AG09309 (cell line): ENCODE results near the gene NXNL1.

Experiments used
- DNase-seq: peaks from one replicate; pipeline ENCODE4 v3.0.0-alpha.2; 2010; ENCODE audit warnings: low read depth
- H3K4me3 ChIP-seq: 2 replicates; pipeline ENCODE4 v1.5.1; 2011; ENCODE audit warnings: mild to moderate bottlenecking, low read depth, low read length, moderate library complexity; ENCODE audit not compliant: control insufficient read depth
- CTCF ChIP-seq: IDR thresholded peaks from 2 replicates; pipeline ENCODE4 v1.5.1; 2011; ENCODE audit warnings: mild to moderate bottlenecking, low read depth, low read length, inconsistent platforms; ENCODE audit not compliant: insufficient read depth, control insufficient read depth; ENCODE audit errors: missing control alignments

NXNL1 gene

GRCh38 chr19:17467471-17468301 lies 7.0 kb upstream of the NXNL1 start:
- DNase-seq: no peak

GRCh38 chr19:17466487-17466850 lies 5.7 kb upstream of the NXNL1 start:
- no peak overlapping the region for H3K4me3 ChIP-seq
- TF ChIP-seq CTCF: no peak
- DNase-seq: no peak

More at GRCh38 chr19:17467471-17468301, 7.0 kb upstream of the NXNL1 start:
- no peak for TF ChIP-seq CTCF
- no peak overlapping the region for H3K4me3 ChIP-seq

DNA sequence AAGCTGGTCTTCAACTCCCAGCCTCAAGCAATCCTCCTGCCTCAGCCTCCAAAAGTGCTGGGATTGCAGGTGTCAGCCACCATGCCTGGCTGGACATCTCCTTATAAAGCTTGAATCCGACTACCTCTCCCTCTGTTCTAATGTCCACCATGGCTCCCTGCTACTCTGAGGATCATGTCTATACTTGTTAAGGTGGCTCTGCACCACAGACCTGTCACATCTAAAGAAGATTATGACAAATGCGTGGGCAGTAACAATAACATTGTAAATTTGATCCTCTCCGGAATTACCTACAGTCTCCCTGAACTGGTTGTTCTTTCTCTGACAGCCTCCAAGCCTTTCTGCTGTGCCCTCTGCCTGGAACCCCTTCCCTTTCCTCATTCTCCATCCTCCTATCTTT lies 1.8 kb downstream of the NXNL1 start:
- H3K4me3 ChIP-seq: no peak overlapping the region
- no peak for TF ChIP-seq CTCF
- DNase-seq: no peak

DNA sequence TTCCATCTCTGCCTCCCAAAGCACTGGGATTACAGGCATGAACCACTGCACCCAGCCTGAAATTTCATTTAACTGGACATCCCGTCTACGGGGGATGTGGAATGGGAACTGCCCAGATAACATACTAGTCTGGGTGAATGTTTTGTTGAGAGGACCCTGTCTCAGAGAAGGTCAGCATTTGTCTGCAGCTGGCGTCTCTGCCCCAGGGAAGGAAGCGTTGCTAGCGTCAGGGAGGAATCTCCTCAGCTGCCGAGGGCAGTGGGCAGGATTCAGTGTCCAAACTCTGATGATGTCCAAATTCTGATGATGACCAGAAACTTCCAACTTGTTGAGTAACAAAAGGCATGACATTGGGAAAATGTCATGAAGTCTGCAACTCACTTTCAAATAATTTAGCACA lies 3.1 kb downstream of the NXNL1 start:
- DNase-seq: no peak
- H3K4me3 ChIP-seq: no peak overlapping the region
- no peak for TF ChIP-seq CTCF

DNA sequence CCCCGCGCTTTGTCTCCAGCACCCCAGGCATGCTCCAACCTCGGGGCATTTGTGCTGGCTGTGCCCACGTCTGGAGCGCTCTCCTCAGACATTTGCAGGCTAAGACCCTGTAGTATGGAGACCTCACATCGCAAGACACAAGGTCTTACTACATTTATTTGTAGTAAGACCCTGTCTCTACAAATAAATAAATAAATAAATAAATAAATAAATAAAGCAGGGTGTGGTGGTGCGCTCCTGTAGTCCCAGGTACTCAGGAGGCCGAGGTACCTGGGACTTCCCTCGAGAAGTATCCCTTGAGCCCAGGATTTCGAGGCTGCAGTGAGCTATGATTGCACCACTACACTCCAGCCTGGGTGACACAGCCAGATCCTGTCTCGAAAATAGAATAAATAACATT lies 4.6 kb downstream of the NXNL1 start:
- TF ChIP-seq CTCF: no peak
- DNase-seq: no peak
- H3K4me3 ChIP-seq: no peak overlapping the region

GRCh38 chr19:17455308-17456123 lies 5.2 kb downstream of the NXNL1 start:
- TF ChIP-seq CTCF: no peak
- DNase-seq: no peak
- H3K4me3 ChIP-seq: no peak overlapping the region
